HCT116 (cell line): Measurements from ENCODE around the gene EDEM3. TPM values are rescaled to one million over a fixed set of nuclear protein-coding genes. Genes with fewer than 3 reads are reported as not detected.

Source experiments
- ATAC-seq: fragments of 200-7000 bp; cut with Tn5 transposase; 2 replicates; pipeline ENCODE4 v1.9.1; 2020; ENCODE audit warnings: mild to moderate bottlenecking, moderate library complexity
- BruUV-seq: library from RNA; stranded (reverse); fragments of 400-500 nt; replicated peaks from 2 replicates; lab custom pipeline; 2021; lab: Mats Ljungman, UMichigan
- CTCF ChIA-PET: fragments of 300-600 bp; sonication (Branson Sonifier 250); formaldehyde crosslinking; loops from one replicate; lab custom pipeline; 2021; ENCODE audit warnings: antibody characterized with exemption; lab: Charles Lee
- POLR2A ChIA-PET: fragments of 300-600, 350-600 bp; sonication (Branson Sonifier 250); formaldehyde crosslinking; loops from one replicate; lab custom pipeline; 2021; ENCODE audit warnings: antibody characterized with exemption; lab: Charles Lee
- RAD21 ChIA-PET, 2 experiments: fragments of 300-600 bp; sonication (Branson Sonifier 250); formaldehyde crosslinking; loops; one replicate each; lab custom pipeline; 2023; ENCODE audit warnings: low total read pairs in 2 of 2; ENCODE audit not compliant: uncharacterized antibody in 2 of 2, unreplicated experiment in 2 of 2, low non-redundant PET in 1 of 2; lab: Charles Lee
- DNase-seq: peaks from one replicate; pipeline ENCODE4 v3.0.0-alpha.2; 2010; ENCODE audit warnings: low read depth, low spot score
- H2AFZ ChIP-seq: fragments of 200-600 bp; shearing (Covaris generic), sonication (generic); 2 replicates; pipeline ENCODE4 v1.6.1; 2017; ENCODE audit warnings: low read depth, mixed run types, mixed read lengths, antibody characterized with exemption, low read length; ENCODE audit not compliant: poor library complexity, severe bottlenecking
- H3K27ac ChIP-seq: 2 replicates; pipeline ENCODE4 v1.5.1; 2012; ENCODE audit warnings: low read depth, low read length
- H3K27me3 ChIP-seq: fragments of 200-600 bp; sonication (generic); 2 replicates; pipeline ENCODE4 v1.6.1; 2016; ENCODE audit warnings: mixed run types, low read length, mixed read lengths; ENCODE audit not compliant: insufficient read depth
- H3K36me3 ChIP-seq, 2 experiments: fragments of 200-500 bp in 1 of 2; fragments of 200-600 bp in 1 of 2; sonication (Bioruptor generic) in 1 of 2; sonication (generic) in 1 of 2; 2 replicates each; pipeline versions ENCODE4 v1.5.1 to v1.6.1; 2014 to 2016; ENCODE audit warnings: low read length in 2 of 2, inconsistent platforms in 1 of 2, mixed read lengths in 1 of 2, mixed run types in 1 of 2; ENCODE audit not compliant: insufficient read depth in 2 of 2, control insufficient read depth in 1 of 2
- H3K4me1 ChIP-seq, 2 experiments: fragments of 200-600 bp in 1 of 2; sonication (generic) in 1 of 2; 2 replicates each; pipeline versions ENCODE4 v1.5.1 to v1.6.1; 2012 to 2017; ENCODE audit warnings: low read length in 2 of 2, inconsistent platforms in 1 of 2, mild to moderate bottlenecking in 1 of 2, mixed read lengths in 1 of 2, mixed run types in 1 of 2, moderate library complexity in 1 of 2; ENCODE audit not compliant: insufficient read depth in 2 of 2, control insufficient read depth in 1 of 2
- H3K4me2 ChIP-seq: fragments of 200-600 bp; sonication (generic); 2 replicates; pipeline ENCODE4 v1.6.1; 2017; ENCODE audit warnings: mixed run types, low read length, mixed read lengths
- H3K4me3 ChIP-seq, 2 experiments: fragments of 200-600 bp in 1 of 2; sonication (generic) in 1 of 2; replicated peaks in 1 of 2; 2 replicates each; pipeline ENCODE4 v1.5.1; 2011 to 2016; ENCODE audit warnings: low read length in 2 of 2, control low read depth in 1 of 2, low read depth in 1 of 2, mild to moderate bottlenecking in 1 of 2, mixed read lengths in 1 of 2, mixed run types in 1 of 2
- H3K79me2 ChIP-seq: fragments of 200-600 bp; sonication (generic); 2 replicates; pipeline ENCODE4 v1.6.1; 2017; ENCODE audit warnings: mild to moderate bottlenecking, mixed run types, low read length, moderate library complexity, mixed read lengths; ENCODE audit not compliant: insufficient read depth
- H3K9ac ChIP-seq: fragments of 200-600 bp; sonication (generic); 2 replicates; pipeline ENCODE4 v1.6.1; 2016; ENCODE audit warnings: low read length, mixed read lengths
- H3K9me2 ChIP-seq: fragments of 200-600 bp; sonication (generic), shearing (Covaris generic); 2 replicates; pipeline ENCODE4 v1.6.1; 2017; ENCODE audit warnings: mixed run types, mild to moderate bottlenecking, moderate library complexity; ENCODE audit not compliant: insufficient read depth
- H3K9me3 ChIP-seq, 2 experiments: fragments of 200-500 bp in 1 of 2; fragments of 200-600 bp in 1 of 2; sonication (Bioruptor generic) in 1 of 2; sonication (generic) in 1 of 2; 2 replicates each; pipeline ENCODE4 v1.6.1; 2014 to 2017; ENCODE audit warnings: low read length in 2 of 2, mixed read lengths in 2 of 2, inconsistent platforms in 1 of 2, low read depth in 1 of 2, mild to moderate bottlenecking in 1 of 2, mixed run types in 1 of 2, moderate library complexity in 1 of 2; ENCODE audit not compliant: control insufficient read depth in 1 of 2, insufficient read depth in 1 of 2
- H4K20me1 ChIP-seq: fragments of 200-600 bp; sonication (generic), shearing (Covaris generic); 2 replicates; pipeline ENCODE4 v1.6.1; 2017; ENCODE audit warnings: mixed run types, mild to moderate bottlenecking, moderate library complexity; ENCODE audit not compliant: insufficient read depth
- CBX3 ChIP-seq: IDR thresholded peaks from 2 replicates; pipeline ENCODE4 v1.6.1; 2012; ENCODE audit warnings: low read depth
- CEBPB ChIP-seq: IDR thresholded peaks from 2 replicates; pipeline ENCODE4 v1.6.1; 2012; ENCODE audit warnings: low read depth
- EGR1 ChIP-seq: IDR thresholded peaks from 2 replicates; pipeline ENCODE4 v1.6.1; 2012; ENCODE audit warnings: low read depth
- EZH2 ChIP-seq: fragments of 200-600 bp; sonication (generic); IDR thresholded peaks from 2 replicates; pipeline ENCODE4 v1.6.1; 2017; ENCODE audit warnings: antibody characterized with exemption, mixed run types
- EZH2phosphoT487 ChIP-seq: fragments of 200-600 bp; IDR thresholded peaks from 2 replicates; pipeline ENCODE4 v1.6.1; 2018; ENCODE audit warnings: antibody characterized with exemption, borderline replicate concordance
- MAX ChIP-seq: IDR thresholded peaks from 2 replicates; pipeline ENCODE4 v1.6.1; 2012
- POLR2AphosphoS5 ChIP-seq: IDR thresholded peaks from 2 replicates; pipeline ENCODE4 v1.6.1; 2011; ENCODE audit warnings: mild to moderate bottlenecking, low read depth, low read length, moderate library complexity
- RAD21 ChIP-seq: IDR thresholded peaks from 2 replicates; pipeline ENCODE4 v1.6.1; 2012; ENCODE audit warnings: low read depth, mild to moderate bottlenecking
- REST ChIP-seq: IDR thresholded peaks from 2 replicates; pipeline ENCODE4 v1.6.1; 2012; ENCODE audit warnings: low read depth
- SP1 ChIP-seq: IDR thresholded peaks from 2 replicates; pipeline ENCODE4 v1.6.1; 2012; ENCODE audit warnings: low read depth
- SRF ChIP-seq: IDR thresholded peaks from 2 replicates; pipeline ENCODE4 v1.6.1; 2012; ENCODE audit warnings: low read depth
- ZNF274 ChIP-seq: fragments of 200-500 bp; sonication (Bioruptor generic); IDR thresholded peaks from 2 replicates; pipeline ENCODE4 v1.6.1; 2014; ENCODE audit warnings: mild to moderate bottlenecking, low read depth, low read length, inconsistent platforms
- intact Hi-C: fragments of 100-400 bp; cut with micrococcal nuclease; formaldehyde crosslinking; loops from 2 replicates; pipeline ENCODE4 v1.10.0; 2022
- total RNA-seq: library from RNA; stranded (reverse); gene quantifications from one replicate; pipeline ENCODE4 v1.2.1, GENCODE V29; 2021; ENCODE audit not compliant: unreplicated experiment

EDEM3 gene
- total RNA-seq, 1 experiment from 2014 or later, result 14.9 TPM

GRCh38 chr1:184650177-184650866, 104.3 kb downstream of the EDEM3 start:
- CTCF ChIA-PET, result interaction anchor here (2.5 kb wide), 1 partner anchor 14 kb away, joined by 8 read pairs; no protein-coding TSS in a partner anchor
- no peaks in the 10 kb centered on the region; a peak in 1 of 4 replicates for H3K9me3 ChIP-seq
- H3K9me2 ChIP-seq, result no peaks in the 10 kb centered on the region
- no peak overlapping the region for H3K9ac ChIP-seq
- no peaks in the 10 kb centered on the region for H4K20me1 ChIP-seq
- H3K36me3 ChIP-seq, result no peaks in the 10 kb centered on the region
- RAD21 ChIA-PET, result no interaction called here
- TF ChIP-seq SRF (no peak), CBX3 (no peak), EGR1 (no peak), MAX (no peak), EZH2phosphoT487 (no peak), SP1 (no peak), RAD21 (no peak), CEBPB (no peak), ZNF274 (no peak), EZH2 (no peak), POLR2AphosphoS5 (no peak), REST (no peak)
- H3K4me1 ChIP-seq, result no peaks in the 10 kb centered on the region
- DNase-seq (no peak), ATAC-seq (no peak)
- no peak overlapping the region for H3K27ac ChIP-seq
- H3K4me3 ChIP-seq, result no peak overlapping the region
- no peaks in the 10 kb centered on the region for H3K79me2 ChIP-seq
- POLR2A ChIA-PET, result no interaction called here
- intact Hi-C loops, result no loop called here
- no peak overlapping the region for H3K4me2 ChIP-seq
- no TSS peak for BruUV-seq
- no peaks in the 10 kb centered on the region for H3K27me3 ChIP-seq
- no peak overlapping the region for H2AFZ ChIP-seq
